PC-9 (cell line): ENCODE data around the gene AHRR. TPM values are rescaled to one million over a fixed set of nuclear protein-coding genes. Genes with fewer than 3 reads are reported as not detected.

Experiments used
- BruUV-seq: library from RNA; stranded (reverse); fragments of 400-500 nt; replicated peaks from 2 replicates; lab custom pipeline; 2021; lab: Mats Ljungman, UMichigan
- CTCF ChIA-PET: fragments of 300-600 bp; sonication (Branson Sonifier 250); formaldehyde crosslinking; loops from one replicate; lab custom pipeline; 2022; ENCODE audit warnings: antibody characterized with exemption; lab: Charles Lee
- POLR2A ChIA-PET: fragments of 300-600 bp; sonication (Branson Sonifier 250); formaldehyde crosslinking; loops from one replicate; lab custom pipeline; 2022; ENCODE audit warnings: antibody characterized with exemption; ENCODE audit not compliant: unreplicated experiment; lab: Charles Lee
- DNase-seq, 2 experiments: peaks; one replicate each; pipeline versions ENCODE4 v3.0.0 to v3.0.0-alpha.2; 2015 to 2022; ENCODE audit warnings: mixed read lengths in 1 of 2
- H2AFZ ChIP-seq: fragments of 200-600 bp; sonication (generic); 2 replicates; pipeline ENCODE4 v1.8.1; 2017; ENCODE audit warnings: antibody characterized with exemption
- H3F3A ChIP-seq: fragments of 200-600 bp; sonication (generic); 2 replicates; pipeline ENCODE4 v1.8.1; 2017; ENCODE audit warnings: antibody characterized with exemption, mild to moderate bottlenecking, low read depth; ENCODE audit not compliant: insufficient read depth
- H3K27ac ChIP-seq: fragments of 200-600 bp; sonication (generic); 2 replicates; pipeline ENCODE4 v1.6.1; 2016; ENCODE audit warnings: mixed run types
- H3K27me3 ChIP-seq: fragments of 200-600 bp; sonication (generic); 2 replicates; pipeline ENCODE4 v1.6.1; 2016; ENCODE audit warnings: low read depth, mixed run types; ENCODE audit not compliant: insufficient read depth
- H3K36me3 ChIP-seq: fragments of 200-600 bp; sonication (generic); 2 replicates; pipeline ENCODE4 v1.6.1; 2016; ENCODE audit warnings: low read depth, mixed run types
- H3K4me1 ChIP-seq: fragments of 200-600 bp; sonication (generic); replicated peaks from 2 replicates; pipeline ENCODE4 v1.6.1; 2016; ENCODE audit warnings: mixed run types; ENCODE audit not compliant: insufficient read depth
- H3K4me2 ChIP-seq: fragments of 200-600 bp; sonication (generic); 2 replicates; pipeline ENCODE4 v1.6.1; 2017; ENCODE audit warnings: mixed run types
- H3K4me3 ChIP-seq: fragments of 200-600 bp; sonication (generic); 2 replicates; pipeline ENCODE4 v1.6.1; 2016; ENCODE audit warnings: mixed run types
- H3K79me2 ChIP-seq: fragments of 200-600 bp; sonication (generic); 2 replicates; pipeline ENCODE4 v1.6.1; 2017; ENCODE audit warnings: low read depth, mixed run types
- H3K9me2 ChIP-seq: fragments of 200-600 bp; sonication (generic); 2 replicates; pipeline ENCODE4 v1.8.1; 2017; ENCODE audit warnings: mild to moderate bottlenecking; ENCODE audit not compliant: insufficient read depth
- H3K9me3 ChIP-seq: fragments of 200-600 bp; sonication (generic); 2 replicates; pipeline ENCODE4 v1.8.1; 2016; ENCODE audit warnings: low read depth; ENCODE audit not compliant: insufficient read depth
- H4K20me1 ChIP-seq: fragments of 200-600 bp; sonication (generic); 2 replicates; pipeline ENCODE4 v1.8.1; 2017; ENCODE audit not compliant: insufficient read depth
- CTCF ChIP-seq: fragments of 200-600 bp; sonication (generic); conservative IDR thresholded peaks from 2 replicates; pipeline ENCODE4 v1.6.1; 2017; ENCODE audit warnings: mixed run types, antibody characterized with exemption, mild to moderate bottlenecking, moderate library complexity
- EZH2 ChIP-seq: fragments of 200-600 bp; sonication (generic); IDR thresholded peaks from 2 replicates; pipeline ENCODE4 v1.8.0; 2017; ENCODE audit warnings: antibody characterized with exemption, low read depth
- intact Hi-C: fragments of 100-400 bp; cut with micrococcal nuclease; formaldehyde crosslinking; loops from one replicate; pipeline ENCODE4 v1.10.0; 2022; ENCODE audit not compliant: unreplicated experiment
- total RNA-seq: library from RNA; stranded (reverse); gene quantifications from 2 replicates; pipeline ENCODE4 v1.2.3, GENCODE V29; 2021

AHRR gene
- total RNA-seq, 1 experiment from 2014 or later: 7.2 TPM

- Histone ChIP-seq H3F3A (peaks cover 32% of the 10 kb centered on the region), H4K20me1 (peaks cover 20% of the 10 kb centered on the region), H3K27ac (peak overlapping the region; percentile 79), H3K4me2 (peak overlapping the region; percentile 56), H3K36me3 (peaks cover 45% of the 10 kb centered on the region), H3K4me3 (no peak overlapping the region), H3K27me3 (no peaks in the 10 kb centered on the region), H2AFZ (no peak overlapping the region), H3K9me3 (no peaks in the 10 kb centered on the region), H3K79me2 (peaks cover 50% of the 10 kb centered on the region), H3K4me1 (peaks cover 23% of the 10 kb centered on the region), H3K9me2 (no peaks in the 10 kb centered on the region)
- ChIA-PET CTCF (interaction anchor here (0.6 kb wide), 1 partner anchor 9 kb away, joined by 3 read pairs; no protein-coding TSS in a partner anchor), POLR2A (no interaction called here)
- no TSS peak for BruUV-seq
- intact Hi-C loops: loop anchor here (5.0 kb wide), 1 partner anchor 453 kb away; no protein-coding TSS in a partner anchor
- DNase-seq: no peak
- TF ChIP-seq CTCF (no peak), EZH2 (no peak)
Measured at GRCh38 chr5:459562-460272, 138.2 kb downstream of the AHRR start.

- no peak for DNase-seq
- TF ChIP-seq CTCF (no peak), EZH2 (no peak)
Measured at GRCh38 chr5:460273-460625, 138.7 kb downstream of the AHRR start.

GRCh38 chr5:462051-462481 is 140.6 kb downstream of the AHRR start:
- CTCF ChIA-PET: no interaction called here
- H3K4me1 ChIP-seq: peaks cover 23% of the 10 kb centered on the region
- H3K36me3 ChIP-seq: peaks cover 41% of the 10 kb centered on the region
- H3K79me2 ChIP-seq: peaks cover 31% of the 10 kb centered on the region
- H3K4me2 ChIP-seq: no peak overlapping the region
- TF ChIP-seq EZH2 (no peak), CTCF (no peak)
- DNase-seq: no peak
- no peaks in the 10 kb centered on the region for H3K9me2 ChIP-seq
- BruUV-seq: no TSS peak
- no peak overlapping the region for H3K4me3 ChIP-seq
- H3K9me3 ChIP-seq: no peaks in the 10 kb centered on the region
- H3K27ac ChIP-seq: no peak overlapping the region
- H3F3A ChIP-seq: peaks cover 32% of the 10 kb centered on the region
- H3K27me3 ChIP-seq: no peaks in the 10 kb centered on the region
- intact Hi-C loops: no loop called here
- no peak overlapping the region for H2AFZ ChIP-seq
- POLR2A ChIA-PET: interaction anchor here (0.7 kb wide), 1 partner anchor 22 kb away, joined by 3 read pairs; no protein-coding TSS in a partner anchor
- peaks cover 9% of the 10 kb centered on the region for H4K20me1 ChIP-seq

More at GRCh38 chr5:460273-460625, 138.7 kb downstream of the AHRR start:
- Histone ChIP-seq H4K20me1 (peaks cover 14% of the 10 kb centered on the region), H3K4me3 (no peak overlapping the region), H3K27me3 (no peaks in the 10 kb centered on the region), H3K27ac (0 out of 2 replicates have a peak overlapping the region, but pooled peaks have one; percentile 79), H3K79me2 (peaks cover 45% of the 10 kb centered on the region), H3K9me2 (no peaks in the 10 kb centered on the region), H3K4me1 (peaks cover 23% of the 10 kb centered on the region), H2AFZ (no peak overlapping the region), H3K9me3 (no peaks in the 10 kb centered on the region), H3F3A (peaks cover 32% of the 10 kb centered on the region), H3K4me2 (no peak overlapping the region), H3K36me3 (peaks cover 46% of the 10 kb centered on the region)
- intact Hi-C loops: no loop called here
- BruUV-seq: no TSS peak
- CTCF ChIA-PET: interaction anchor here (0.6 kb wide), 2 partner anchors 9 to 678 kb away, joined by 3 read pairs; no protein-coding TSS in a partner anchor
- POLR2A ChIA-PET: no interaction called here
